Activated CD8-positive, alpha-beta T cell treated with anti-CD3 and anti-CD28 coated beads for 36 hours (primary cell): Measurements from ENCODE around the gene SH3BP5L. TPM values are rescaled to one million over a fixed set of nuclear protein-coding genes. Genes with fewer than 3 reads are reported as not detected.
A peak's percentile ranks its signal among the peaks of the same experiment; 100 is the strongest.

Source experiments
- ATAC-seq: fragments of 200-7000 bp; cut with Tn5 transposase; one replicate; pipeline ENCODE4 v1.10.0; 2021; ENCODE audit warnings: mild to moderate bottlenecking, moderate library complexity
- CTCF ChIA-PET: fragments of 350-600 bp; sonication (Branson Sonifier 250); formaldehyde crosslinking; loops from one replicate; lab custom pipeline; 2021; ENCODE audit warnings: antibody characterized with exemption; lab: Charles Lee
- POLR2A ChIA-PET: fragments of 350-600 bp; sonication (Branson Sonifier 250); formaldehyde crosslinking; loops from one replicate; lab custom pipeline; 2021; ENCODE audit warnings: antibody characterized with exemption; lab: Charles Lee
- DNase-seq: peaks from one replicate; pipeline ENCODE4 v3.0.0-alpha.2; 2020
- H3K27ac Mint-ChIP-seq: one replicate; pipeline ENCODE4 v1.8.0; 2021; ENCODE audit warnings: mild to moderate bottlenecking, mixed read lengths
- H3K27me3 Mint-ChIP-seq: one replicate; pipeline ENCODE4 v1.8.0; 2021; ENCODE audit warnings: mixed read lengths
- H3K36me3 Mint-ChIP-seq: one replicate; pipeline ENCODE4 v1.8.0; 2021; ENCODE audit warnings: low read depth, mixed read lengths
- H3K4me1 Mint-ChIP-seq: one replicate; pipeline ENCODE4 v1.8.0; 2021; ENCODE audit warnings: low read depth, mixed read lengths
- H3K4me3 Mint-ChIP-seq: one replicate; pipeline ENCODE4 v1.8.0; 2021; ENCODE audit warnings: mild to moderate bottlenecking, moderate library complexity, mixed read lengths
- H3K9me3 Mint-ChIP-seq: one replicate; pipeline ENCODE4 v1.8.0; 2021; ENCODE audit warnings: mixed read lengths
- CTCF ChIP-seq: fragments of 200-600 bp; IDR thresholded peaks from one replicate; pipeline ENCODE4 v1.8.0; 2022; ENCODE audit warnings: antibody characterized with exemption, mild to moderate bottlenecking
- intact Hi-C: fragments of 100-400 bp; cut with micrococcal nuclease; formaldehyde crosslinking; loops from one replicate; pipeline ENCODE4 v1.10.0; 2022
- total RNA-seq, 2 experiments: library from RNA; stranded (reverse); gene quantifications; one replicate each; pipeline ENCODE4 v1.2.3, GENCODE V29; 2021

SH3BP5L gene
- total RNA-seq, 2 experiments from 2014 or later: 16.2 to 18.3 TPM

GRCh38 chr1:248814351-248814750 is 11.4 kb downstream of the SH3BP5L start:
- peaks cover 31% of the 10 kb centered on the region for H3K36me3 Mint-ChIP-seq

DNA sequence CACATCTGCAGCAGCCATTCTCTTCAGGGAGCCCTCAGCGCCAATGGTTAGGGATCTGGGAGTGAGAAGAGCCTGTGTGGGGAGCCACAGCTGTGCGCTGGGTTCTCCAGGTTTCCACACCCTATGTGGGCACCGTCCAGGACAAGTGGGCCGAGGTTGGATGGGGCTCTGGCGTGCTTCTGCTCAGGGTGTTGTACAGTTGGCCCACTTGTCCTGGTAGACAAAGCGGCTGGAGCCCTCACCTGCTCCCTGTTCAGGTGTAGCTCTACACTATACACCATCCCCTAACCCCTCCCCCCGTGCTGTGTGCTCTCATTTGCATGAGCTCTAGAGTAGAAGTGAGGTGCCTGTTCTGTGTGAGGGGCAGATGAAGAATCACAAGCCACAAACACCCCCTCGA is 12.2 kb downstream of the SH3BP5L start:
- H3K4me1 Mint-ChIP-seq: peaks cover 15% of the 10 kb centered on the region
- CTCF ChIA-PET: no interaction called here
- no peak overlapping the region for H3K4me3 Mint-ChIP-seq
- no peak for TF ChIP-seq CTCF
- H3K36me3 Mint-ChIP-seq: peaks cover 28% of the 10 kb centered on the region
- ATAC-seq (no peak), DNase-seq (no peak)
- H3K9me3 Mint-ChIP-seq: no peaks in the 10 kb centered on the region
- POLR2A ChIA-PET: no interaction called here
- intact Hi-C loops: no loop called here
- no peaks in the 10 kb centered on the region for H3K27me3 Mint-ChIP-seq
- no peak overlapping the region for H3K27ac Mint-ChIP-seq

More at GRCh38 chr1:248814351-248814750, 11.4 kb downstream of the SH3BP5L start:
- POLR2A ChIA-PET: no interaction called here
- ATAC-seq (no peak), DNase-seq (no peak)
- Mint-ChIP-seq H3K9me3 (no peaks in the 10 kb centered on the region), H3K4me3 (no peak overlapping the region), H3K4me1 (peaks cover 22% of the 10 kb centered on the region), H3K27me3 (no peaks in the 10 kb centered on the region), H3K27ac (no peak overlapping the region)
- TF ChIP-seq CTCF: no peak
- CTCF ChIA-PET: no interaction called here
- intact Hi-C loops: no loop called here

DNA sequence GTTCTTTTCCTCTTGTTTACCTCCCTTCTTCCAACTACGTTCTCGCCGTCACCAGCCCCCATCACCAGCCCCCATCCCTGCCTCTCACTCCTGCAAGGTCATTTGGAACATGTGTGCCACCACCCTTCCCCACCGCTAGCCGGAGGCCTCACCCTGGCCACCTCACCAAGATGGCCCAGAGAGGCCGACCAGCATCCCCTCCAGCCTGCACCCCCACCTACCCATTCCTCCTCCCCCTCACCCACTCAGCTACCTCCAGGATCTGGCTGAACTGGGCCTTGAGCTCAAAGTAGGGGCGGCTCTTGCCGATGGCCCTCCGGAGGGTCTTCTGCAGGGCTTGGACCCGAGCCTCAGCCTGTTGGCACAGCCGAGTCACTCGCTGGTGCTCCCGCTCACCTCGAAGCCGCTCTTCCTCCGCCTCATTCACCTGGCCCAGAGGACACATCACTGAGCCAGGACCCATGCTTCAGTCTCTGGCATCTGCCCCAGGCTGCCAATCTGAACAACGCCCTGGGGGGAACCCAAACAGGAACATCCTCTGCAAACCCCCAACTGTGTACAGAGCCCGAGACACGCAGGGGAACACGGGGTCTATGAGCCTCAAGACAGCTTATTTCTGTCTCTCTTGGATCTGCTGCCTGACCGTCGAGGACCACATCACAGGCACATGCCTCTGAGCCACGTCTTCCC is 12.8 kb downstream of the SH3BP5L start:
- ChIA-PET CTCF (no interaction called here), POLR2A (no interaction called here)

GRCh38 chr1:248811514-248812490 is 13.9 kb downstream of the SH3BP5L start:
- POLR2A ChIA-PET: no interaction called here
- Mint-ChIP-seq H3K36me3 (peaks cover 25% of the 10 kb centered on the region), H3K27me3 (no peaks in the 10 kb centered on the region)

More for the DNA sequence above, 12.8 kb downstream of the SH3BP5L start:
- no peaks in the 10 kb centered on the region for H3K9me3 Mint-ChIP-seq
- ATAC-seq (no peak), DNase-seq (no peak)
- peaks cover 10% of the 10 kb centered on the region for H3K4me1 Mint-ChIP-seq
- H3K36me3 Mint-ChIP-seq: peaks cover 25% of the 10 kb centered on the region
- intact Hi-C loops: no loop called here
- no peaks in the 10 kb centered on the region for H3K27me3 Mint-ChIP-seq
- no peak overlapping the region for H3K4me3 Mint-ChIP-seq
- no peak overlapping the region for H3K27ac Mint-ChIP-seq
- TF ChIP-seq CTCF: no peak

More at GRCh38 chr1:248811514-248812490, 13.9 kb downstream of the SH3BP5L start:
- intact Hi-C loops: no loop called here
- Mint-ChIP-seq H3K27ac (no peak overlapping the region), H3K9me3 (no peaks in the 10 kb centered on the region), H3K4me3 (no peak overlapping the region), H3K4me1 (peaks cover 5% of the 10 kb centered on the region)
- TF ChIP-seq CTCF: no peak
- CTCF ChIA-PET: no interaction called here
- ATAC-seq (peak; percentile 45), DNase-seq (no peak)
